Tracheal epithelial cell (primary cell): Measurements from ENCODE around the gene AXIN1. TPM values are rescaled to one million over a fixed set of nuclear protein-coding genes. Genes with fewer than 3 reads are reported as not detected.

Experiments used
- total RNA-seq: library from RNA; depleted of rRNA; stranded (reverse); fragments of >200 nt; gene quantifications from 2 replicates; pipeline ENCODE4 v1.2.1, GENCODE V29; 2014

The AXIN1 gene
- total RNA-seq, result 55.6 and 67.0 TPM in 2 replicates

GRCh38 chr16:352547-353403 lies at the start of gene AXIN1:
Gene AXIN1, minus strand, starts transcription at chr16:352723. Its CDS starts 5,698 bp downstream, at chr16:347025.

GRCh38 chr16:401468-402348 lies 49.2 kb upstream of the AXIN1 start, which contains the start of gene DECR2:
Gene DECR2, plus strand, starts transcription at chr16:401885. Its CDS starts 79 bp downstream, at chr16:401964.

GRCh38 chr16:397135-397661 lies 44.7 kb upstream of the AXIN1 start, which contains the start of gene NME4:
Gene NME4, plus strand, starts transcription at chr16:397199. Its CDS starts 24 bp downstream, at chr16:397223.

GRCh38 chr16:381789-382717 lies 29.5 kb upstream of the AXIN1 start, which contains the start of gene PGAP6:
Gene PGAP6, minus strand, starts transcription at chr16:381978. Its CDS starts 157 bp downstream, at chr16:381821.

GRCh38 chr16:370443-370842 lies 17.9 kb upstream of the AXIN1 start, which contains the start of gene MRPL28:
Gene MRPL28, minus strand, starts transcription at chr16:370538. Its CDS starts 320 bp downstream, at chr16:370218.

GRCh38 chr16:283033-283805 lies 69.3 kb downstream of the AXIN1 start, which contains the start of gene PDIA2:
Gene PDIA2, plus strand, starts transcription at chr16:283164. Its CDS starts 6 bp downstream, at chr16:283170.

GRCh38 chr16:280552-280951 lies 72.0 kb downstream of the AXIN1 start, which contains the start of gene ARHGDIG:
Gene ARHGDIG, plus strand, starts transcription at chr16:280591. Its CDS starts 90 bp downstream, at chr16:280681.

GRCh38 chr16:275786-276232 lies 76.7 kb downstream of the AXIN1 start, which contains the start of gene RGS11:
Gene RGS11, minus strand, starts transcription at chr16:275944. Its CDS starts 33 bp downstream, at chr16:275911.

Other genes starting within 250 kb of the AXIN1 start
- 5.8 and 7.7 TPM in 2 replicates for gene NPRL3, start 214.1 kb downstream of the AXIN1 start, total RNA-seq
- gene HBZ, start 200.1 kb downstream of the AXIN1 start, total RNA-seq, result not detected in 2 replicates
- not detected in 2 replicates for gene HBM, start 186.7 kb downstream of the AXIN1 start, total RNA-seq
- not detected in 2 replicates for gene HBA2, start 179.8 kb downstream of the AXIN1 start, total RNA-seq
- not detected in 2 replicates for gene HBA1, start 176.0 kb downstream of the AXIN1 start, total RNA-seq
- 0.48 TPM in 1 of 2 replicates, not detected in the other for gene HBQ1, start 172.3 kb downstream of the AXIN1 start, total RNA-seq
- 25.4 and 28.4 TPM in 2 replicates for gene LUC7L, start 123.3 kb downstream of the AXIN1 start, total RNA-seq
- gene FAM234A, start 117.9 kb downstream of the AXIN1 start, total RNA-seq, result 42.7 and 56.9 TPM in 2 replicates
- not detected in 2 replicates for gene RGS11, start 76.8 kb downstream of the AXIN1 start, total RNA-seq
- 0.24 TPM in 1 of 2 replicates, not detected in the other for gene ARHGDIG, start 72.1 kb downstream of the AXIN1 start, total RNA-seq
- 0.24 TPM in 1 of 2 replicates, not detected in the other for gene PDIA2, start 69.6 kb downstream of the AXIN1 start, total RNA-seq
- gene MRPL28, start 17.8 kb upstream of the AXIN1 start, total RNA-seq, result 96.9 and 101 TPM in 2 replicates
- 53.5 and 73.5 TPM in 2 replicates for gene PGAP6, start 29.3 kb upstream of the AXIN1 start, total RNA-seq
- 50.5 and 74.5 TPM in 2 replicates for gene NME4, start 44.5 kb upstream of the AXIN1 start, total RNA-seq
- 5.3 and 11.1 TPM in 2 replicates for gene DECR2, start 49.2 kb upstream of the AXIN1 start, total RNA-seq
- gene RAB11FIP3, start 72.9 kb upstream of the AXIN1 start, total RNA-seq, result 9.2 and 15.2 TPM in 2 replicates
- 48.8 and 50.6 TPM in 2 replicates for gene CAPN15, start 175.0 kb upstream of the AXIN1 start, total RNA-seq
- not detected in 2 replicates for gene PRR35, start 207.7 kb upstream of the AXIN1 start, total RNA-seq
- under 0.01 TPM in 1 of 2 replicates, not detected in the other for gene NHLRC4, start 214.3 kb upstream of the AXIN1 start, total RNA-seq
- 24.6 and 27.7 TPM in 2 replicates for gene PIGQ, start 217.2 kb upstream of the AXIN1 start, total RNA-seq
- gene RAB40C, start 237.3 kb upstream of the AXIN1 start, total RNA-seq, result 15.7 and 19.2 TPM in 2 replicates